HEK293 (cell line): ENCODE results near the gene ELK4.
A peak's percentile ranks its signal among the peaks of the same experiment; 100 is the strongest.

Source experiments
- CTCF ChIA-PET: fragments of 350-600 bp; formaldehyde crosslinking; extraction: SDS; loops from one replicate; lab custom pipeline; 2021; ENCODE audit warnings: antibody characterized with exemption; lab: Yijun Ruan, JAX
- POLR2A ChIA-PET: fragments of 300-600 bp; formaldehyde crosslinking; extraction: SDS; loops from one replicate; lab custom pipeline; 2020; ENCODE audit warnings: antibody characterized with exemption, inconsistent platforms; lab: Yijun Ruan, JAX
- H3K27ac ChIP-seq: fragments of 200-500 bp; sonication (Bioruptor generic); 2 replicates; pipeline ENCODE4 v1.5.1; 2014; ENCODE audit warnings: low read depth, low read length, control low read depth, inconsistent platforms; ENCODE audit errors: extremely low read depth
- H3K36me3 ChIP-seq, 2 experiments: fragments of 200-500 bp in 1 of 2; sonication (Bioruptor generic) in 1 of 2; 1 replicate in 1 of 2; 2 replicates in 1 of 2; pipeline ENCODE4 v1.5.1; 2014 to 2017; ENCODE audit warnings: inconsistent platforms in 2 of 2, low read length in 2 of 2; ENCODE audit not compliant: control insufficient read depth in 2 of 2, insufficient read depth in 1 of 2
- H3K4me1 ChIP-seq: fragments of 200-500 bp; sonication (Bioruptor generic); 2 replicates; pipeline ENCODE4 v1.5.1; 2014; ENCODE audit warnings: mild to moderate bottlenecking, low read length, inconsistent platforms; ENCODE audit not compliant: control insufficient read depth, insufficient read depth
- H3K4me3 ChIP-seq: 2 replicates; pipeline ENCODE4 v1.5.1; 2011; ENCODE audit warnings: low read depth, mild to moderate bottlenecking, control low read depth, low read length, moderate library complexity
- H3K9me3 ChIP-seq: fragments of 200-500 bp; sonication (Bioruptor generic); 2 replicates; pipeline ENCODE4 v1.5.1; 2014; ENCODE audit warnings: low read depth, low read length, inconsistent platforms; ENCODE audit not compliant: control insufficient read depth, insufficient read depth
- GFI1B ChIP-seq: fragments of 450-650 bp; formaldehyde crosslinking; IDR thresholded peaks from 2 replicates; pipeline ENCODE4 v1.5.1; 2016; ENCODE audit warnings: missing biosample characterization, missing genetic modification characterization
- REPIN1 ChIP-seq: fragments of 450-650 bp; formaldehyde crosslinking; IDR thresholded peaks from 2 replicates; pipeline ENCODE4 v1.5.1; 2017; ENCODE audit warnings: missing biosample characterization, missing genetic modification characterization, low read depth
- YY1 ChIP-seq: fragments of 450-650 bp; formaldehyde crosslinking; IDR thresholded peaks from 2 replicates; pipeline ENCODE4 v1.5.1; 2018; ENCODE audit warnings: missing biosample characterization, missing genetic modification characterization
- ZNF114 ChIP-seq: fragments of 450-650 bp; formaldehyde crosslinking; IDR thresholded peaks from 2 replicates; pipeline ENCODE4 v1.5.0; 2017; ENCODE audit warnings: missing biosample characterization, missing genetic modification characterization
- ZNF121 ChIP-seq: fragments of 450-650 bp; formaldehyde crosslinking; IDR thresholded peaks from 2 replicates; pipeline ENCODE4 v1.5.1; 2016; ENCODE audit warnings: missing biosample characterization, missing genetic modification characterization
- ZNF157 ChIP-seq: fragments of 450-650 bp; formaldehyde crosslinking; IDR thresholded peaks from 2 replicates; pipeline ENCODE4 v1.5.1; 2016; ENCODE audit warnings: missing biosample characterization, missing genetic modification characterization
- ZNF184 ChIP-seq: fragments of 450-650 bp; IDR thresholded peaks from 2 replicates; pipeline ENCODE4 v1.5.1; 2018; ENCODE audit warnings: missing biosample characterization, mild to moderate bottlenecking, missing genetic modification characterization
- ZNF2 ChIP-seq: fragments of 450-650 bp; formaldehyde crosslinking; IDR thresholded peaks from 2 replicates; pipeline ENCODE4 v1.5.1; 2016; ENCODE audit warnings: missing biosample characterization, missing genetic modification characterization
- ZNF274 ChIP-seq, 2 experiments: fragments of 200-500 bp in 1 of 2; fragments of 450-650 bp in 1 of 2; sonication (Bioruptor generic) in 1 of 2; formaldehyde crosslinking in 1 of 2; IDR thresholded peaks; 2 replicates each; pipeline versions ENCODE4 v1.5.1 to v1.6.1; 2014 to 2016; ENCODE audit warnings: borderline replicate concordance in 1 of 2, inconsistent platforms in 1 of 2, low read length in 1 of 2, missing biosample characterization in 1 of 2, missing genetic modification characterization in 1 of 2
- ZNF394 ChIP-seq: fragments of 450-650 bp; formaldehyde crosslinking; IDR thresholded peaks from 2 replicates; pipeline ENCODE4 v1.5.1; 2016; ENCODE audit warnings: missing biosample characterization, missing genetic modification characterization, mild to moderate bottlenecking, moderate library complexity, borderline replicate concordance
- ZNF558 ChIP-seq: fragments of 450-650 bp; formaldehyde crosslinking; IDR thresholded peaks from 2 replicates; pipeline ENCODE4 v1.5.1; 2016; ENCODE audit warnings: missing biosample characterization, missing genetic modification characterization
- ZNF624 ChIP-seq: fragments of 450-650 bp; formaldehyde crosslinking; IDR thresholded peaks from 2 replicates; pipeline ENCODE4 v1.5.1; 2017; ENCODE audit warnings: missing biosample characterization, missing genetic modification characterization
- ZNF660 ChIP-seq: fragments of 450-650 bp; IDR thresholded peaks from 2 replicates; pipeline ENCODE4 v1.5.1; 2018; ENCODE audit warnings: missing biosample characterization, mild to moderate bottlenecking, missing genetic modification characterization
- ZNF791 ChIP-seq: fragments of 450-650 bp; formaldehyde crosslinking; IDR thresholded peaks from 2 replicates; pipeline ENCODE4 v1.5.1; 2016; ENCODE audit warnings: missing biosample characterization, missing genetic modification characterization
- TF ChIP-seq, protein P1 (sequence below): fragments of 450-650 bp; formaldehyde crosslinking; IDR thresholded peaks from 2 replicates; pipeline ENCODE4 v1.5.1; 2016; ENCODE audit warnings: missing biosample characterization, missing genetic modification characterization, borderline replicate concordance
- TF ChIP-seq, protein P2 (sequence below): fragments of 450-650 bp; formaldehyde crosslinking; IDR thresholded peaks from 2 replicates; pipeline ENCODE4 v1.5.1; 2017; ENCODE audit warnings: missing biosample characterization, missing genetic modification characterization
- TF ChIP-seq, protein P3 (sequence below): fragments of 450-650 bp; formaldehyde crosslinking; IDR thresholded peaks from 2 replicates; pipeline ENCODE4 v1.5.1; 2016; ENCODE audit warnings: missing biosample characterization, missing genetic modification characterization
- TF ChIP-seq, protein P4 (sequence below): fragments of 450-650 bp; formaldehyde crosslinking; optimal IDR thresholded peaks from 2 replicates; pipeline ENCODE3; 2016; ENCODE audit warnings: missing biosample characterization, mild to moderate bottlenecking, missing genetic modification characterization

The ELK4 gene

DNA sequence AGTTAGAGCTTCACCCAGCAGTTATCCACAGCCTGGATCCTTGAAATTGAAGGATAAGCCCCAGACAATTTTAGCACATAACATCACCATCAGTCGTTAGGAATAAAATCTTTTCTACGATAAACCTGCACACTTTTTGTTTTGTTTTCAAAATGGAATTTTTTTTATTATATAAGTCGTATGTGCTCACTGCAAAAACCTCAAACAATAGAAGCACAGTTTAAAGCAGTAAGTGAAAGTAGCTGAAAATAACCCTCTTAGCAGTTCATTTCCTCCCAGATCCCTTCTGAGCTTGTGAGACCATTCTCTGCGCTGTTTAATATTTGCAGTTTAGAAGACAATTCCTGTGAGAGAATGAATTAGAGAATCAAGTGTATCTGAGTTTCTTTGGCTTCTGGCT is 38.3 kb downstream of the ELK4 start (continued):
- TF ChIP-seq, protein P1, sequence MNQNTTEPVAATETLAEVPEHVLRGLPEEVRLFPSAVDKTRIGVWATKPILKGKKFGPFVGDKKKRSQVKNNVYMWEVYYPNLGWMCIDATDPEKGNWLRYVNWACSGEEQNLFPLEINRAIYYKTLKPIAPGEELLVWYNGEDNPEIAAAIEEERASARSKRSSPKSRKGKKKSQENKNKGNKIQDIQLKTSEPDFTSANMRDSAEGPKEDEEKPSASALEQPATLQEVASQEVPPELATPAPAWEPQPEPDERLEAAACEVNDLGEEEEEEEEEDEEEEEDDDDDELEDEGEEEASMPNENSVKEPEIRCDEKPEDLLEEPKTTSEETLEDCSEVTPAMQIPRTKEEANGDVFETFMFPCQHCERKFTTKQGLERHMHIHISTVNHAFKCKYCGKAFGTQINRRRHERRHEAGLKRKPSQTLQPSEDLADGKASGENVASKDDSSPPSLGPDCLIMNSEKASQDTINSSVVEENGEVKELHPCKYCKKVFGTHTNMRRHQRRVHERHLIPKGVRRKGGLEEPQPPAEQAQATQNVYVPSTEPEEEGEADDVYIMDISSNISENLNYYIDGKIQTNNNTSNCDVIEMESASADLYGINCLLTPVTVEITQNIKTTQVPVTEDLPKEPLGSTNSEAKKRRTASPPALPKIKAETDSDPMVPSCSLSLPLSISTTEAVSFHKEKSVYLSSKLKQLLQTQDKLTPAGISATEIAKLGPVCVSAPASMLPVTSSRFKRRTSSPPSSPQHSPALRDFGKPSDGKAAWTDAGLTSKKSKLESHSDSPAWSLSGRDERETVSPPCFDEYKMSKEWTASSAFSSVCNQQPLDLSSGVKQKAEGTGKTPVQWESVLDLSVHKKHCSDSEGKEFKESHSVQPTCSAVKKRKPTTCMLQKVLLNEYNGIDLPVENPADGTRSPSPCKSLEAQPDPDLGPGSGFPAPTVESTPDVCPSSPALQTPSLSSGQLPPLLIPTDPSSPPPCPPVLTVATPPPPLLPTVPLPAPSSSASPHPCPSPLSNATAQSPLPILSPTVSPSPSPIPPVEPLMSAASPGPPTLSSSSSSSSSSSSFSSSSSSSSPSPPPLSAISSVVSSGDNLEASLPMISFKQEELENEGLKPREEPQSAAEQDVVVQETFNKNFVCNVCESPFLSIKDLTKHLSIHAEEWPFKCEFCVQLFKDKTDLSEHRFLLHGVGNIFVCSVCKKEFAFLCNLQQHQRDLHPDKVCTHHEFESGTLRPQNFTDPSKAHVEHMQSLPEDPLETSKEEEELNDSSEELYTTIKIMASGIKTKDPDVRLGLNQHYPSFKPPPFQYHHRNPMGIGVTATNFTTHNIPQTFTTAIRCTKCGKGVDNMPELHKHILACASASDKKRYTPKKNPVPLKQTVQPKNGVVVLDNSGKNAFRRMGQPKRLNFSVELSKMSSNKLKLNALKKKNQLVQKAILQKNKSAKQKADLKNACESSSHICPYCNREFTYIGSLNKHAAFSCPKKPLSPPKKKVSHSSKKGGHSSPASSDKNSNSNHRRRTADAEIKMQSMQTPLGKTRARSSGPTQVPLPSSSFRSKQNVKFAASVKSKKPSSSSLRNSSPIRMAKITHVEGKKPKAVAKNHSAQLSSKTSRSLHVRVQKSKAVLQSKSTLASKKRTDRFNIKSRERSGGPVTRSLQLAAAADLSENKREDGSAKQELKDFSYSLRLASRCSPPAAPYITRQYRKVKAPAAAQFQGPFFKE (tag by site-specific recombination) = no peak
- TF ChIP-seq ZNF274 (IDR thresholded peaks at IDR 0.05; ENCODE audit: low read length) (no peak), ZNF274 (tag by site-specific recombination; IDR thresholded peaks at IDR 0.05; ENCODE audit: borderline replicate concordance) (no peak)
- TF ChIP-seq, all 188 proteins: peak for 0

DNA sequence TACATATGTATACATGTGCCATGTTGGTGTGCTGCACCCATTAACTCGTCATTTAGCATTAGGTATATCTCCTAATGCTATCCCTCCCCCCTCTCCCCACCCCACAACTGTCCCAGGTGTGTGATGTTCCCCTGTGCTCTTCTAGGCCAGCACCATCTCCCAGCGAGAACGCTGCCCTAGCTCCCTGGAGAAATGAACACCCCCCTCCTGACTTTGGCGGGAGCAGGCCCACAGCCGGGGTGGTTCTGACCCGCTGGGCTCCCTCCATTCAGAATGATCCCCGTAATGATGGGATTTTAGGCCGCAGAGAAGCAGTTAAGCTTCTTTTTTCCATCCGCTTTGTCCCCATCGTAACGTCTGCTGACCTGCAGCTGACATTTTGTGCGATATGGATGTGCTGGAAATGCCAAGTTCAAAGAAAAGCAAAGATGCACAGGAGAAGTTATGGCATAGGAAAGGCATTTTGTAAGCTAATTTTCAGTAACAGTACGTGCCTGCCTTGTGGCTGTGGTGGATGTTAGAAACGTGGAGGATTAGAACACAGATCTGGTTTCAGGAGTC is 39.3 kb downstream of the ELK4 start:
- Histone ChIP-seq H3K36me3 (peaks cover 0 to 5% of the 10 kb centered on the region in 2 experiments; a peak in 1 of 3 replicates), H3K27ac (no peak overlapping the region), H3K9me3 (no peaks in the 10 kb centered on the region), H3K4me3 (no peak overlapping the region), H3K4me1 (no peaks in the 10 kb centered on the region; the same call in 1 of the 2 replicates)
- ChIA-PET CTCF (interaction anchor here (0.6 to 9.4 kb wide), 44 partner anchors 9 to 514 kb away, joined by 3 to 414 read pairs (median 6); partner anchors contain the start of gene ELK4), POLR2A (interaction anchor here (1.3 to 1.8 kb wide), 2 partner anchors 39 to 66 kb away, joined by 3 to 14 read pairs; partner anchors contain the start of gene ELK4)
- TF ChIP-seq ZNF791 (tag by site-specific recombination) = no peak
- TF ChIP-seq ZNF157 = no peak
- TF ChIP-seq ZNF121 (tag by site-specific recombination) = no peak
- TF ChIP-seq ZNF114 = no peak
- TF ChIP-seq ZNF274 (IDR thresholded peaks at IDR 0.05; ENCODE audit: low read length) = no peak
- TF ChIP-seq ZNF274 (tag by site-specific recombination; IDR thresholded peaks at IDR 0.05; ENCODE audit: borderline replicate concordance) = no peak
- no peak for TF ChIP-seq YY1 (tag by site-specific recombination)
- TF ChIP-seq, protein P2, sequence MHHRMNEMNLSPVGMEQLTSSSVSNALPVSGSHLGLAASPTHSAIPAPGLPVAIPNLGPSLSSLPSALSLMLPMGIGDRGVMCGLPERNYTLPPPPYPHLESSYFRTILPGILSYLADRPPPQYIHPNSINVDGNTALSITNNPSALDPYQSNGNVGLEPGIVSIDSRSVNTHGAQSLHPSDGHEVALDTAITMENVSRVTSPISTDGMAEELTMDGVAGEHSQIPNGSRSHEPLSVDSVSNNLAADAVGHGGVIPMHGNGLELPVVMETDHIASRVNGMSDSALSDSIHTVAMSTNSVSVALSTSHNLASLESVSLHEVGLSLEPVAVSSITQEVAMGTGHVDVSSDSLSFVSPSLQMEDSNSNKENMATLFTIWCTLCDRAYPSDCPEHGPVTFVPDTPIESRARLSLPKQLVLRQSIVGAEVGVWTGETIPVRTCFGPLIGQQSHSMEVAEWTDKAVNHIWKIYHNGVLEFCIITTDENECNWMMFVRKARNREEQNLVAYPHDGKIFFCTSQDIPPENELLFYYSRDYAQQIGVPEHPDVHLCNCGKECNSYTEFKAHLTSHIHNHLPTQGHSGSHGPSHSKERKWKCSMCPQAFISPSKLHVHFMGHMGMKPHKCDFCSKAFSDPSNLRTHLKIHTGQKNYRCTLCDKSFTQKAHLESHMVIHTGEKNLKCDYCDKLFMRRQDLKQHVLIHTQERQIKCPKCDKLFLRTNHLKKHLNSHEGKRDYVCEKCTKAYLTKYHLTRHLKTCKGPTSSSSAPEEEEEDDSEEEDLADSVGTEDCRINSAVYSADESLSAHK (tag by site-specific recombination) = no peak

DNA sequence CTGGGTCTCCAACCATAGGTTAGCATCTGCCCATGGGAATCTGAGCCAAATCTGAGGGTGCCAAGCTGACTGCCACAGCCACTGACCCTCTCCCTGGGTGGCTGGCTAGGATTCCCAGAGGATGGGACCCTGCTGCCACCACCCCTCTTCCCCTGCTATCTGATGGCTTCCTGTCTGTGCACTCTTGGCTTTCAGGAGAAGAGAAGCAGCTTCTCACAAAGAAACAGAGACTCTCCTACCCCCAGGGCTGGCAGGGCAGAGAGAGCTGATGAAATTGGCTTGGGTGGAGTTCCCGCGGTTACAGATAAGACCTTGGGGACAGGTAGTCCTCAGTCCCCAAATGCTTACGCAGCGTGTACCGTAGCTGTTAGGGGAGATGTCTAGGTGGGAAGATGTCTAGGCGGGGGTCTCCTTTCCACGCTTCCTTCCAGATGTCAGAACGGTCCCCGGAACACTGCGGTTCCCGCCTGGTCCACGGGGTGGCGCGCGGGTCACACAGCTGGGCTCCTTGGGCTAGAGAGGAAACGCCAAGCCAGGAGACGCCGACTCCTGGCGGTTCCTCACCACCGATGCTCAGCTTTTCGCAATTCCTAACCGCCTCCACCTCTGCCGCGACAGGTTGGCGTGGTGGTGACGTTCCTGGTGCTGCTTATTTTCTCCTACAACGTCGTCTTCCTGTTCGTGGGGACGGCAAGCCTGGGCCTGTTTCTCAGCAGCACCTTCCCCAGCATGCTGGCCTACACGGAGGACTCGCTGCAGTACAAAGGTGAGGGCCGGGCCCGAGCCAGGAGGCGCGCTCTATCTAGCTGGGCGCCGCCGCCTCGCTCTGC is 40.1 kb downstream of the ELK4 start:
- CTCF ChIA-PET = interaction anchor here (0.6 to 9.4 kb wide), 57 partner anchors 9 to 515 kb away, joined by 3 to 414 read pairs (median 4); partner anchors contain the start of gene ELK4
- Histone ChIP-seq H3K4me1 (no peaks in the 10 kb centered on the region; the same call in 1 of the 2 replicates), H3K4me3 (peak overlapping the region; percentile 12), H3K9me3 (no peaks in the 10 kb centered on the region), H3K27ac (no peak overlapping the region), H3K36me3 (peaks cover 0 to 1% of the 10 kb centered on the region in 2 experiments; a peak in 1 of 3 replicates)
- POLR2A ChIA-PET = interaction anchor here (0.8 to 1.8 kb wide), 4 partner anchors 40 to 120 kb away, joined by 3 to 14 read pairs (median 3); partner anchors contain the start of gene ELK4
- TF ChIP-seq ZNF624 (tag by site-specific recombination) = no peak
- 0 out of 2 replicates have a peak, but pooled peaks have one; percentile 41 for TF ChIP-seq ZNF660
- no peak; the same call in 1 of the 2 replicates for TF ChIP-seq REPIN1 (tag by site-specific recombination)
- no peak for TF ChIP-seq ZNF184 (tag by site-specific recombination)
- TF ChIP-seq, protein P3, sequence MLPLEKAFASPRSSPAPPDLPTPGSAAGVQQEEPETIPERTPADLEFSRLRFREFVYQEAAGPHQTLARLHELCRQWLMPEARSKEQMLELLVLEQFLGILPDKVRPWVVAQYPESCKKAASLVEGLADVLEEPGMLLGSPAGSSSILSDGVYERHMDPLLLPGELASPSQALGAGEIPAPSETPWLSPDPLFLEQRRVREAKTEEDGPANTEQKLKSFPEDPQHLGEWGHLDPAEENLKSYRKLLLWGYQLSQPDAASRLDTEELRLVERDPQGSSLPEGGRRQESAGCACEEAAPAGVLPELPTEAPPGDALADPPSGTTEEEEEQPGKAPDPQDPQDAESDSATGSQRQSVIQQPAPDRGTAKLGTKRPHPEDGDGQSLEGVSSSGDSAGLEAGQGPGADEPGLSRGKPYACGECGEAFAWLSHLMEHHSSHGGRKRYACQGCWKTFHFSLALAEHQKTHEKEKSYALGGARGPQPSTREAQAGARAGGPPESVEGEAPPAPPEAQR (tag by site-specific recombination) = no peak
- TF ChIP-seq ZNF394 (tag by site-specific recombination) = peak; percentile 67; the same call in 1 of the 2 replicates
- no peak for TF ChIP-seq GFI1B (tag by site-specific recombination)
- no peak for TF ChIP-seq ZNF558 (tag by site-specific recombination)
- peak; percentile 89 for TF ChIP-seq ZNF2 (tag by site-specific recombination)
- TF ChIP-seq, protein P4, sequence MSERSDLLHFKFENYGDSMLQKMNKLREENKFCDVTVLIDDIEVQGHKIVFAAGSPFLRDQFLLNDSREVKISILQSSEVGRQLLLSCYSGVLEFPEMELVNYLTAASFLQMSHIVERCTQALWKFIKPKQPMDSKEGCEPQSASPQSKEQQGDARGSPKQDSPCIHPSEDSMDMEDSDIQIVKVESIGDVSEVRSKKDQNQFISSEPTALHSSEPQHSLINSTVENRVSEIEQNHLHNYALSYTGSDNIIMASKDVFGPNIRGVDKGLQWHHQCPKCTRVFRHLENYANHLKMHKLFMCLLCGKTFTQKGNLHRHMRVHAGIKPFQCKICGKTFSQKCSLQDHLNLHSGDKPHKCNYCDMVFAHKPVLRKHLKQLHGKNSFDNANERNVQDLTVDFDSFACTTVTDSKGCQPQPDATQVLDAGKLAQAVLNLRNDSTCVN = peak; percentile 25
